ENCODE measurements around the gene MAN2B2. TPM values are rescaled to one million over a fixed set of nuclear protein-coding genes. Genes with fewer than 3 reads are reported as not detected.

Gene MAN2B2
- total and polyA plus RNA-seq, 10 donors, result 7.9 to 40.3 (median 31.8) TPM

GRCh38 chr4:6586715-6587325 is 11.8 kb downstream of the MAN2B2 start:
- Histone ChIP-seq H3K27ac (no peak overlapping the region), H3K36me3 (peaks cover 0 to 100% (median 73%) of the 10 kb centered on the region in 6 donors), H3K9me3 (peaks cover 0 to 24% (median 15%) of the 10 kb centered on the region in 8 donors), H3K4me1 (no peaks in the 10 kb centered on the region), H3K4me3 (no peak overlapping the region), H3K27me3 (replicated peaks in 1 of 7) (no peaks in the 10 kb centered on the region)
- TF ChIP-seq POLR2AphosphoS5 (IDR thresholded peaks at IDR 0.05) (peak in 1 of 3 donors; percentile 21), POLR2A (IDR thresholded peaks at IDR 0.05) (no peak)
- 90 to 94% (median 91%) methylated on average over 23 to 26 of the region's 26 CpGs for WGBS, 5 donors
- intact Hi-C loops (cut with DNase I; ENCODE audit: low total_unique reads), result no loop called here
- no peak for DNase-seq

GRCh38 chr4:6589444-6589843 is 14.5 kb downstream of the MAN2B2 start:
- Histone ChIP-seq H3K4me3 (no peak overlapping the region), H3K27me3 (replicated peaks in 1 of 7) (no peaks in the 10 kb centered on the region), H3K27ac (no peak overlapping the region), H3K4me1 (no peaks in the 10 kb centered on the region), H3K9me3 (peaks cover 0 to 10% (median 2%) of the 10 kb centered on the region in 8 donors), H3K36me3 (peaks cover 0 to 100% (median 74%) of the 10 kb centered on the region in 6 donors)
- DNase-seq, result no peak
- TF ChIP-seq CTCF (IDR thresholded peaks at IDR 0.05 in 8 of 11, conservative IDR thresholded peaks at IDR 0.05 in 3 of 11) (no peak), POLR2AphosphoS5 (IDR thresholded peaks at IDR 0.05) (no peak), POLR2A (IDR thresholded peaks at IDR 0.05) (no peak)
- intact Hi-C loops (cut with DNase I; ENCODE audit: low total_unique reads), result no loop called here
- 95 to 100% (median 99%) methylated on average over 4 of the region's 4 CpGs for WGBS, 5 donors

- intact Hi-C loops (cut with DNase I; ENCODE audit: low total_unique reads), result no loop called here
- WGBS, 5 donors, result 47 to 85% (median 74%) methylated on average over 8 to 9 of the region's 9 CpGs
- no peak overlapping the region for H3K27ac ChIP-seq
- TF ChIP-seq POLR2A (IDR thresholded peaks at IDR 0.05) (no peak), CTCF (IDR thresholded peaks at IDR 0.05 in 8 of 11, conservative IDR thresholded peaks at IDR 0.05 in 3 of 11) (no peak), POLR2AphosphoS5 (IDR thresholded peaks at IDR 0.05) (peak in 1 of 3 donors; percentile 31)
- no peak overlapping the region for H3K4me3 ChIP-seq
- DNase-seq, result no peak
- no peaks in the 10 kb centered on the region for H3K9me3 ChIP-seq
- no peaks in the 10 kb centered on the region for H3K27me3 ChIP-seq (replicated peaks in 1 of 7)
- peaks cover 0 to 100% (median 82%) of the 10 kb centered on the region in 6 donors for H3K36me3 ChIP-seq
- H3K4me1 ChIP-seq, result no peaks in the 10 kb centered on the region
These were observed 16.3 kb downstream of the MAN2B2 start for GRCh38 chr4:6591313-6591712.

GRCh38 chr4:6591781-6592180 is 16.8 kb downstream of the MAN2B2 start:
- no peak for TF ChIP-seq POLR2A (IDR thresholded peaks at IDR 0.05)
- no peak for TF ChIP-seq CTCF (IDR thresholded peaks at IDR 0.05 in 8 of 11, conservative IDR thresholded peaks at IDR 0.05 in 3 of 11)
- no peak for TF ChIP-seq POLR2AphosphoS5 (IDR thresholded peaks at IDR 0.05)
- Histone ChIP-seq H3K27ac (no peak overlapping the region), H3K36me3 (peaks cover 0 to 100% (median 78%) of the 10 kb centered on the region in 6 donors), H3K9me3 (no peaks in the 10 kb centered on the region), H3K4me3 (no peak overlapping the region), H3K4me1 (no peaks in the 10 kb centered on the region), H3K27me3 (replicated peaks in 1 of 7) (no peaks in the 10 kb centered on the region)
- intact Hi-C loops (cut with DNase I; ENCODE audit: low total_unique reads), result no loop called here
- 78 to 92% (median 87%) methylated on average over 8 to 9 of the region's 9 CpGs for WGBS, 5 donors
- DNase-seq, result no peak
